TTC549 (cell line): ENCODE measurements around the gene SLC1A4.
"Not testable (repeated sequence)": the region's sequence is repeated elsewhere in the genome, so short reads cannot be mapped to it uniquely, and the experiment has no call there.

Experiments
- FAIRE-seq: peaks from 2 replicates; lab custom pipeline; 2012; peaks lifted over from hg19 to GRCh38; lab: Jason Lieb, UNC

SLC1A4 gene

GRCh38 chr2:64995041-64995440 lies 5.8 kb downstream of the SLC1A4 start:
- no peak for FAIRE-seq

GRCh38 chr2:64996871-64997307 lies 7.7 kb downstream of the SLC1A4 start:
- FAIRE-seq: no peak

- no peak for FAIRE-seq
These were observed 9.5 kb downstream of the SLC1A4 start for GRCh38 chr2:64998658-64999061.

GRCh38 chr2:64999754-65000153 lies 10.6 kb downstream of the SLC1A4 start:
- FAIRE-seq: no peak

- no peak for FAIRE-seq
These were observed 11.4 kb downstream of the SLC1A4 start for GRCh38 chr2:65000644-65001043.

GRCh38 chr2:65003037-65003436 lies 13.8 kb downstream of the SLC1A4 start:
- FAIRE-seq: no peak

- FAIRE-seq: not testable (repeated sequence)
These were observed 15.0 kb downstream of the SLC1A4 start for GRCh38 chr2:65004232-65004631.

GRCh38 chr2:65013776-65014175 lies 24.6 kb downstream of the SLC1A4 start:
- FAIRE-seq: no peak

GRCh38 chr2:65015731-65016130 lies 26.5 kb downstream of the SLC1A4 start:
- no peak for FAIRE-seq

GRCh38 chr2:65016789-65017188 lies 27.6 kb downstream of the SLC1A4 start:
- FAIRE-seq: no peak

- FAIRE-seq: no peak
These were observed 28.1 kb downstream of the SLC1A4 start for GRCh38 chr2:65017335-65017734.

- FAIRE-seq: no peak
These were observed 29.0 kb downstream of the SLC1A4 start for GRCh38 chr2:65018141-65018582.

- FAIRE-seq: no peak
These were observed 29.8 kb downstream of the SLC1A4 start for GRCh38 chr2:65019010-65019409.

- no peak for FAIRE-seq
These were observed 30.5 kb downstream of the SLC1A4 start for GRCh38 chr2:65019675-65020195.

- FAIRE-seq: not testable (repeated sequence)
These were observed 31.1 kb downstream of the SLC1A4 start for GRCh38 chr2:65020251-65020650.

- no peak for FAIRE-seq
These were observed 31.8 kb downstream of the SLC1A4 start for GRCh38 chr2:65020943-65021528.

- FAIRE-seq: no peak
These were observed 32.5 kb downstream of the SLC1A4 start for GRCh38 chr2:65021709-65022108.

- FAIRE-seq: no peak
These were observed 33.0 kb downstream of the SLC1A4 start for GRCh38 chr2:65022189-65022588.

GRCh38 chr2:65023742-65024141 lies 34.5 kb downstream of the SLC1A4 start:
- no peak for FAIRE-seq

- no peak for FAIRE-seq
These were observed 35.1 kb downstream of the SLC1A4 start for GRCh38 chr2:65024149-65024829.

- FAIRE-seq: no peak
These were observed 36.4 kb downstream of the SLC1A4 start for GRCh38 chr2:65025453-65026123.

- FAIRE-seq: no peak
These were observed 37.0 kb downstream of the SLC1A4 start for GRCh38 chr2:65026154-65026553.
